HepG2 (cell line): Measurements from ENCODE around the gene GCN1. TPM values are rescaled to one million over a fixed set of nuclear protein-coding genes. Genes with fewer than 3 reads are reported as not detected.

Experiments used
- DMAP1 ChIP-seq: IDR thresholded peaks from 2 replicates; pipeline ENCODE4 v1.6.1; 2016
- DPF2 ChIP-seq: sonication (generic); formaldehyde crosslinking; IDR thresholded peaks from 2 replicates; pipeline ENCODE4 v1.4.0; 2020; ENCODE audit warnings: mild to moderate bottlenecking, low read depth, missing genetic modification reagents, borderline replicate concordance
- GPN1 ChIP-seq: sonication (generic); formaldehyde crosslinking; IDR thresholded peaks from 2 replicates; pipeline ENCODE4 v1.5.1; 2020; ENCODE audit warnings: missing genetic modification reagents, borderline replicate concordance
- HNRNPH1 ChIP-seq: fragments of 200-400 bp; formaldehyde crosslinking; optimal IDR thresholded peaks from 2 replicates; pipeline ENCODE3; 2017; ENCODE audit warnings: mild to moderate bottlenecking, low read depth, low read length
- HOXA5 ChIP-seq: sonication (generic); formaldehyde crosslinking; IDR thresholded peaks from 2 replicates; pipeline ENCODE4 v1.4.0; 2020; ENCODE audit warnings: missing genetic modification reagents
- NFYC ChIP-seq: IDR thresholded peaks from 2 replicates; pipeline ENCODE4 v1.6.1; 2016; ENCODE audit warnings: missing genetic modification reagents, missing compliant biosample characterization
- NONO ChIP-seq, 2 experiments: fragments of 450-650 bp in 1 of 2; sonication (generic) in 1 of 2; formaldehyde crosslinking in 1 of 2; IDR thresholded peaks in 1 of 2; conservative IDR thresholded peaks in 1 of 2; 2 replicates each; pipeline versions ENCODE4 v1.6.1 to v1.8.0; 2017 to 2022; ENCODE audit warnings: mild to moderate bottlenecking in 1 of 2, missing genetic modification reagents in 1 of 2, moderate library complexity in 1 of 2
- PAWR ChIP-seq: sonication (generic); formaldehyde crosslinking; IDR thresholded peaks from 2 replicates; pipeline ENCODE4 v1.4.0; 2020; ENCODE audit warnings: missing genetic modification reagents, mild to moderate bottlenecking, borderline replicate concordance
- PITX1 ChIP-seq: sonication (generic); formaldehyde crosslinking; IDR thresholded peaks from 2 replicates; pipeline ENCODE4 v1.5.1; 2020; ENCODE audit warnings: mild to moderate bottlenecking, missing genetic modification reagents
- REPIN1 ChIP-seq: sonication (generic); formaldehyde crosslinking; IDR thresholded peaks from 2 replicates; pipeline ENCODE4 v1.8.0; 2022; ENCODE audit warnings: missing genetic modification reagents, low read depth, mild to moderate bottlenecking, borderline replicate concordance
- SCMH1 ChIP-seq: sonication (generic); formaldehyde crosslinking; IDR thresholded peaks from 2 replicates; pipeline ENCODE4 v1.9.0; 2021; ENCODE audit warnings: missing genetic modification reagents, mild to moderate bottlenecking, borderline replicate concordance
- STAG1 ChIP-seq: sonication (generic); formaldehyde crosslinking; IDR thresholded peaks from 2 replicates; pipeline ENCODE4 v1.4.0; 2020; ENCODE audit warnings: missing genetic modification reagents
- TP53 ChIP-seq: sonication (generic); formaldehyde crosslinking; conservative IDR thresholded peaks from 2 replicates; pipeline ENCODE4 v1.4.0; 2020; ENCODE audit warnings: missing genetic modification reagents
- ZFP62 ChIP-seq: sonication (generic); formaldehyde crosslinking; IDR thresholded peaks from 2 replicates; pipeline ENCODE4 v1.4.0; 2020; ENCODE audit warnings: missing genetic modification reagents
- ZNF747 ChIP-seq: sonication (generic); formaldehyde crosslinking; IDR thresholded peaks from 2 replicates; pipeline ENCODE4 v1.8.1; 2023; ENCODE audit warnings: missing genetic modification reagents, mild to moderate bottlenecking, borderline replicate concordance
- ZNF788 ChIP-seq: sonication (generic); formaldehyde crosslinking; IDR thresholded peaks from 2 replicates; pipeline ENCODE4 v1.5.0; 2020; ENCODE audit warnings: mild to moderate bottlenecking, missing genetic modification reagents, borderline replicate concordance
- ZNF878 ChIP-seq: sonication (generic); formaldehyde crosslinking; IDR thresholded peaks from 2 replicates; pipeline ENCODE4 v1.8.1; 2023; ENCODE audit warnings: mild to moderate bottlenecking, missing genetic modification reagents, moderate library complexity
- ZSCAN21 ChIP-seq: sonication (generic); formaldehyde crosslinking; IDR thresholded peaks from 2 replicates; pipeline ENCODE4 v1.8.0; 2022; ENCODE audit warnings: mild to moderate bottlenecking, missing genetic modification reagents, moderate library complexity, borderline replicate concordance
- polyA plus RNA-seq, 8 experiments: library from polyadenylated mRNA; depleted of rRNA in 3 of 8; stranded (reverse) in 7 of 8; unstranded in 1 of 8; fragments of >200 nt; fragmentation: Illumina TruSeq in 4 of 8; extraction: Trizol in 4 of 8; gene quantifications; 2 replicates each; pipeline versions ENCODE4 v1.2.1 to v1.2.3, GENCODE V29; 2011 to 2016; ENCODE audit warnings: low read depth in 4 of 8, missing spikeins in 1 of 8, mixed read lengths in 1 of 8; ENCODE audit not compliant: insufficient read depth in 1 of 8
- total RNA-seq, 5 experiments: library from RNA; depleted of rRNA; stranded (reverse); fragments of >200 nt; fragmentation: Illumina TruSeq; extraction: Trizol; gene quantifications; 2 replicates each; pipeline ENCODE4 v1.2.3, GENCODE V29; 2016; ENCODE audit warnings: low read depth in 1 of 5
- TF ChIP-seq, protein P1 (sequence below): sonication (generic); formaldehyde crosslinking; IDR thresholded peaks from 2 replicates; pipeline ENCODE4; 2020; ENCODE audit warnings: missing genetic modification reagents, mild to moderate bottlenecking, borderline replicate concordance
- TF ChIP-seq, protein P2 (sequence below): sonication (generic); formaldehyde crosslinking; IDR thresholded peaks from 2 replicates; pipeline ENCODE4 v1.5.1; 2020; ENCODE audit warnings: mild to moderate bottlenecking, missing genetic modification reagents, borderline replicate concordance
- TF ChIP-seq, protein P3 (sequence below): IDR thresholded peaks from 2 replicates; pipeline ENCODE4 v1.6.1; 2016; ENCODE audit warnings: missing genetic modification reagents, missing compliant biosample characterization

The GCN1 gene
- total and polyA plus RNA-seq, 2 of the 13 experiments (the other 11 are each of a cell fraction or from before 2014, with no cell fraction given) = 58.2 to 83.0 TPM

DNA sequence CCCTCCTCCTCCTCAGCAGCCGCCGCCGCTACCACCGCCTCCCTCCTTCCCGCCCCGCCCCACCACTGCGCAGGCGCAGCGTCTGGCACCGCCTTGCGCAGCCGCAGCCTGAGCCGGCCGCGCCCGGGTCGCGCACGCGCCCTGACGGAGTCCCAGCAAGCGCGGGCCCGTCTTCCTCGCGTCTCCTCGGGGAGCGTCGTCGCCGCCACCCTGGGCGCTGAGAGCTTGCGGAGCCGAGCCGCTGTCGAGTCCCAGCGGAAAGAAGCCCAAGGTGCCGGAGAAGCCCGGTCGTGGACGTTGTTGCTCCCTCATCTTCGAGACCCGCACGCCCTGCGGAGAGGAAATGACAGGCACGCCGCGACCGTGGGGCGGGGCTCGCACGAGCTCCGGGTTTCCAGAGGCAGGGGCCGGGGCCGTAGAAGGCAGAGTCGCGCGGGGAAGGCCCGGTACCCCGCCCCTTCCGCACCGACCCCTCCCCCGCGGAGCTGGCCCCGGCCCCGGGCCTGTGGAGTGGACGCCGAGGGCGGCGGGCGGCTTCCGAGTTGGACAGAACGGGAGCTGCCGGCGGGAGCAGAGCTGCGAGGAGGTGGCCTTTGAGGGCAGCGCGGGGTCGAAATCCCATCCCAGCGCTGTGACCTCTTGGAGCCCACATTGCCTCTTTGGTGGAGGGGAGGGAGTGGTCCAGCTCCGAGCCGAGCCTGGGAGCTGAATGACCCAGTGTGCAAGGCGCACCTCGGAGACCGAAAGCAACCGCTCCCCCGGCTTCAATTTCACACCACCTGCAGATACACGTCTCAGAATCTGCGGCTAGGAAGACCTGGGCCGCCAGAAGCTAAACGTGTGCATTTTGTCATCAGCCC lies 77.5 kb downstream of the GCN1 start (continued):
- TF ChIP-seq, protein P1, sequence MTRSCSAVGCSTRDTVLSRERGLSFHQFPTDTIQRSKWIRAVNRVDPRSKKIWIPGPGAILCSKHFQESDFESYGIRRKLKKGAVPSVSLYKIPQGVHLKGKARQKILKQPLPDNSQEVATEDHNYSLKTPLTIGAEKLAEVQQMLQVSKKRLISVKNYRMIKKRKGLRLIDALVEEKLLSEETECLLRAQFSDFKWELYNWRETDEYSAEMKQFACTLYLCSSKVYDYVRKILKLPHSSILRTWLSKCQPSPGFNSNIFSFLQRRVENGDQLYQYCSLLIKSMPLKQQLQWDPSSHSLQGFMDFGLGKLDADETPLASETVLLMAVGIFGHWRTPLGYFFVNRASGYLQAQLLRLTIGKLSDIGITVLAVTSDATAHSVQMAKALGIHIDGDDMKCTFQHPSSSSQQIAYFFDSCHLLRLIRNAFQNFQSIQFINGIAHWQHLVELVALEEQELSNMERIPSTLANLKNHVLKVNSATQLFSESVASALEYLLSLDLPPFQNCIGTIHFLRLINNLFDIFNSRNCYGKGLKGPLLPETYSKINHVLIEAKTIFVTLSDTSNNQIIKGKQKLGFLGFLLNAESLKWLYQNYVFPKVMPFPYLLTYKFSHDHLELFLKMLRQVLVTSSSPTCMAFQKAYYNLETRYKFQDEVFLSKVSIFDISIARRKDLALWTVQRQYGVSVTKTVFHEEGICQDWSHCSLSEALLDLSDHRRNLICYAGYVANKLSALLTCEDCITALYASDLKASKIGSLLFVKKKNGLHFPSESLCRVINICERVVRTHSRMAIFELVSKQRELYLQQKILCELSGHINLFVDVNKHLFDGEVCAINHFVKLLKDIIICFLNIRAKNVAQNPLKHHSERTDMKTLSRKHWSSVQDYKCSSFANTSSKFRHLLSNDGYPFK (CRISPR knock-in tag) = peak; percentile 69; the same call in 1 of the 2 replicates
- TF ChIP-seq ZFP62 (CRISPR knock-in tag) (no peak), DMAP1 (peak; percentile 84), REPIN1 (CRISPR knock-in tag) (peak; percentile 91), ZSCAN21 (CRISPR knock-in tag) (no peak; the same call in 1 of the 2 replicates), NFYC (no peak), ZNF788 (CRISPR knock-in tag) (peak; percentile 73; the same call in 1 of the 2 replicates), TP53 (CRISPR knock-in tag) (peak; percentile 88; the same call in 1 of the 2 replicates), ZNF878 (CRISPR knock-in tag) (no peak), PAWR (CRISPR knock-in tag) (no peak; the same call in 1 of the 2 replicates), SCMH1 (CRISPR knock-in tag) (no peak), STAG1 (CRISPR knock-in tag) (0 out of 2 replicates have a peak, but pooled peaks have one; percentile 13), PITX1 (CRISPR knock-in tag) (peak; percentile 30; the same call in 1 of the 2 replicates), NONO (IDR thresholded peaks at IDR 0.05) (no peak), NONO (CRISPR knock-in tag; conservative IDR thresholded peaks at IDR 0.05) (peak; percentile 78), DPF2 (no peak), GPN1 (CRISPR knock-in tag) (peak; percentile 12; the same call in 1 of the 2 replicates), HNRNPH1 (no peak), ZNF747 (peak; percentile 42; the same call in 1 of the 2 replicates), HOXA5 (peak; percentile 92)
- TF ChIP-seq, protein P2, sequence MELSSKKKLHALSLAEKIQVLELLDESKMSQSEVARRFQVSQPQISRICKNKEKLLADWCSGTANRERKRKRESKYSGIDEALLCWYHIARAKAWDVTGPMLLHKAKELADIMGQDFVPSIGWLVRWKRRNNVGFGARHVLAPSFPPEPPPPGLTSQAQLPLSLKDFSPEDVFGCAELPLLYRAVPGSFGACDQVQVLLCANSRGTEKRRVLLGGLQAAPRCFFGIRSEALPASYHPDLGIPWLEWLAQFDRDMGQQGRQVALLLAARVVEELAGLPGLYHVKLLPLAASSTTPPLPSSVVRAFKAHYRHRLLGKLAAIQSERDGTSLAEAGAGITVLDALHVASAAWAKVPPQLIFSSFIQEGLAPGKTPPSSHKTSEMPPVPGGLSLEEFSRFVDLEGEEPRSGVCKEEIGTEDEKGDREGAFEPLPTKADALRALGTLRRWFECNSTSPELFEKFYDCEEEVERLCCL (CRISPR knock-in tag) = peak; percentile 73; the same call in 1 of the 2 replicates
- TF ChIP-seq, protein P3, sequence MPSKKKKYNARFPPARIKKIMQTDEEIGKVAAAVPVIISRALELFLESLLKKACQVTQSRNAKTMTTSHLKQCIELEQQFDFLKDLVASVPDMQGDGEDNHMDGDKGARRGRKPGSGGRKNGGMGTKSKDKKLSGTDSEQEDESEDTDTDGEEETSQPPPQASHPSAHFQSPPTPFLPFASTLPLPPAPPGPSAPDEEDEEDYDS = 0 out of 2 replicates have a peak, but pooled peaks have one; percentile 33
